ENCODE results near the gene SLC35A4.
"Not testable (repeated sequence)": the region's sequence is repeated elsewhere in the genome, so short reads cannot be mapped to it uniquely, and the experiment has no call there.

The SLC35A4 gene

DNA sequence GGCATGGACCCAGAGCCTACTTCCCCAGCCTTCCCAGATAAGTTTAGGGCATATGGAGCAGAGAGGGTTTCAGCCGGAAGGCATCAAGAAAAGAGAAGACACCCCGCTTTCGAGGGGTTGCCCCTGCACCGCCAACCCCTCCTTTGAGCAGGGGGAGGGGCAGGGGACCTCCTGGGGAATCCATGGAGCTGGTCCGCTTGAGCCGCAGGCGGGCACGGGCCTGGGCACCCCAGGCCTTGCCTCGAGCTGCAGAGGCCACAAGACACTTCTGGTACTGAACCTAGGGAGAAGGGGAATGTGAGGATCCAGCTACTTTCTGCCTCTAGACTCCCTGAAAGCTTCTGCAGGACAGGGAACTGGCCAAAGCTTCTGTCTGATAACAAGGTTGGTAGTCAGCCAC lies 6.1 kb upstream of the SLC35A4 start:
- DNase-seq: no peak

DNA sequence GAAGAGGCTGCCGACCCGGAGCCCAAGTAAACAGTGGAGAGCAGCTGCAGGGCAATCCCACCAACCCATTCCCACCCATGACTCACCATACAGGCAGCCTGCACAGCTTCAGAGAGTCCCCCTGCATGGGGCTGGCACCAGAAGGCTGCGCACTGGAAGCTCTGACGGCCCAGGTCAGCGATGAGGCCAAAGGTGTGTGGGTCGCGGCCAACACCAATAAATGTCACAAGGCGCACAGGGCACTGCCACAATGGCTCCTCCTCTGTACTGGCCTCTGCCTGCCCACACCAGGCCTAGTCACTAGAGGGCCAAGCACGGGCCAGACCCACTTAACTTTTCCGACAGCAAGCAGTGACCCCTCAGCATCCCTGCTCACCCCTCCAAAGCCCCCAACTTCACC lies 4.4 kb upstream of the SLC35A4 start:
- DNase-seq: no peak

DNA sequence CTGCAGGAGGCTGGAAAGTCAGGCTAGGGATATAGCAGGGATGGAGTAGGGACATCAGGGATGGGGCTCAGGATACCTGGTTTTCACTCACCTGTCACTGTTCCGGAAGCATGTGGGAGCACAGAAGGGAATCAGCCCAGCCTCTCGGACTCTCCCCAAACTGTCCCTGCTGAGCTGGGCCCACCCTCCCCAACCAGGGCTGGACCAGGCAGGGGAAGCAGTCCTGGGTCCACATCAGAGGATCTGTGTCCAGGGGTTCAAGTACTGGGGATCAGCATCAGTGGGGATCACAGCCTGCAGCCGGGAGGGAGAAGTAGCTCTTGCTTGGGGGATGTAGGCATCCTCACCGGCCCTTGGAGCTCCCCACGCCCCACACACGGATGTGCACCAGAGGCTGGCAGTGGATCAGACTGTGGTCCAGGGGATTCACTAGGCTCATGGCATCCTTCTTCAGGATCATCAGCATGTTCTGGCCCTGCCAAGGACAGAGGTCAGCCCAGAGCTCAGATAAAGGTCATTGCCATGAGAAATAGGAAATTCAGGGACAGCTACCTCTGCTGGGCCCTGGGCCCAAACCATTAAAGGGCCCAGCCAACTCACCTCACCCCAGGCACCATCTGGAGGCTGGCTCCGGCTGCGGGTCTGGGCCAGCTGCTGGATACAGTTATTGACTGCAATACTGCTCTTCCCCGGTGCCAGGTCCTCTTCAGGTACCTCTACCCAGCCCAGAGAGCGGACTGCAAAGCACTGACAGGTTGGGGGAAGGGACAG lies 2.7 kb upstream of the SLC35A4 start:
- no peak for DNase-seq

DNA sequence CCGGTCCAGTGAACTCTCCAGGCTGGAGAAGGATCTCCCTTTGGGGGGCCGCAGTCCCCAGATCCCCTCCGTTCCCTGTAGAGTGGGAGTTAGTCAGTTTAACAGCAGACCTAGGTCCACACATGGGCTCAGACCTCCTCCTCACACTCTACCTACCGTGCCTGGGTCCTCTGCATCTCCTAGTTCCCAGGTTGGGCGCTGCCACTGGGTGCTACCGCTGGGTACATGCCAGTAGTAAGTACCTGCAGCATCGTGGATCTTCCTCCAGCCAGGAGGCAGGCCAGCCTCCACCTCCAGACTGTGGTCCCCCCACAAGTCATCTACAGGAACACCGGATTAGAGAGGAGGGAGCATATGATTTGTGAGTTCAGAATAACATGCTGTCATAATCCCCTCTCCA lies 1.0 kb upstream of the SLC35A4 start:
- peak in 1 of 6 experiments; percentile 29 for DNase-seq

DNA sequence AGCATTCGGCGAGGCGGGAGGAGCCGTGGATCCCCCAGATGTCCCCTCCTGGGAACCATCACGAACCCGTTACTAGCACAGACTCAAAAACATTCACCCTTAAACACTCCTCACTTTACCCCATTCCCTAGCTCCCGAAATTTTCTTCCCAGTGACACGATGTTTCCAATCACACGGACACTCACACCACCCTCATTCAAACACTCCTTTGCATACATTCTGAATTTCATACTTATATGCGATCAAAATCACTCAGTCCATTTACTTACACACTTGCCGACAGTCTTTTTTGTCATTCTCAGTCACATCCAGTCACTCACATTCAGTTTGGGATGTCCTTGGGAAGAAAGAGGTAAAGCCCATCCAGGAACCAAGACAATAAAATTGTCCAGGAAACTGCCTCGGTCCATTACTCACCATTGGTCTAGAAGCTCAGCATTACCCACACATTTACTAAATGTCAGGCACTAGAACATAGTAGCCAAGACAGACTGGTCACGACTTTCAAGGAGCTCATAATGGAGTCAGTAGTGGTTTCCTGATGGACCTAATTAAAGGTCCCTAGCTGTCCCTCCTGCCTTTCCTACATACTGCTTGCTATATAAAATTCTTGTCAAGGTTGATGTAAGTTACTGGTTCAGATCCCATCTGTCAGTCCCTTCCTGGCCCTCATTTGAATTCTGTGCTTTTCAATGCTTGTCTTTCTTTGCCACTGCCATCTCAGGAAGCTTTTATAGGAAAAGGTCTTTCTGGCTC lies 574 bp downstream of the SLC35A4 start:
- DNase-seq: no peak

DNA sequence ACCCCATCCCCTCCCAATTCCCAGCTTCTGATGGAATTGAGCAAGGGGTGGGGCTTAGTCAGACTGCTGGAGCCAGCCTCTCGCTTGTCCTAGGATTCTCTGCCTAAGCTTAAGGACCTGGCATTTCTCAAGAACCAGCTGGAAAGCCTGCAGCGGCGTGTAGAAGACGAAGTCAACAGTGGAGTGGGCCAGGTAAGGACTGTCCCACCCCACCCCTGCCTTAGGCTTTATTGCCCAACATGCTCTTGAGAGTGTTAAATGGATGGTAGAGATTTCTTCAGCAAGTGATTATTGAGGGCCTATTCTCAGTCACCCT lies 1.1 kb downstream of the SLC35A4 start:
- no peak for DNase-seq

DNA sequence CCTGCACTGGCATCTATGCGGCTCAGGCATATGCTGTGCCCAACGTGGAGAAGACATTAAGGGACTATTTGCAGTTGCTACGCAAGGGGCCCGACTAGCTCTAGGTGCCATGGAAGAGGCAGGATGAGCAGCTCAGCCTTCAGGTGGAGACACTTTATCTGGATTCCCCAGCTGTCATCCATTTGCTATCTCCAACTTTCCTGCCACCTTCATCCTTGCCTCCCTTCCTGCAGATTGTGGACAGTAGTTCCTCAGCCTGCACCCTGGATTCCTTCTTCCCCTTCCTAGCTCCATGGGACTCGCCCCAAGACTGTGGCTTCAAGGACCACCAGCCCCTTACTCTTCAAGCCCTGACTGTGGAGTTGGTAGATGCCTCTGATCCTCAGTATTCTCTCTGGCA lies 2.0 kb downstream of the SLC35A4 start:
- no peak for DNase-seq

DNA sequence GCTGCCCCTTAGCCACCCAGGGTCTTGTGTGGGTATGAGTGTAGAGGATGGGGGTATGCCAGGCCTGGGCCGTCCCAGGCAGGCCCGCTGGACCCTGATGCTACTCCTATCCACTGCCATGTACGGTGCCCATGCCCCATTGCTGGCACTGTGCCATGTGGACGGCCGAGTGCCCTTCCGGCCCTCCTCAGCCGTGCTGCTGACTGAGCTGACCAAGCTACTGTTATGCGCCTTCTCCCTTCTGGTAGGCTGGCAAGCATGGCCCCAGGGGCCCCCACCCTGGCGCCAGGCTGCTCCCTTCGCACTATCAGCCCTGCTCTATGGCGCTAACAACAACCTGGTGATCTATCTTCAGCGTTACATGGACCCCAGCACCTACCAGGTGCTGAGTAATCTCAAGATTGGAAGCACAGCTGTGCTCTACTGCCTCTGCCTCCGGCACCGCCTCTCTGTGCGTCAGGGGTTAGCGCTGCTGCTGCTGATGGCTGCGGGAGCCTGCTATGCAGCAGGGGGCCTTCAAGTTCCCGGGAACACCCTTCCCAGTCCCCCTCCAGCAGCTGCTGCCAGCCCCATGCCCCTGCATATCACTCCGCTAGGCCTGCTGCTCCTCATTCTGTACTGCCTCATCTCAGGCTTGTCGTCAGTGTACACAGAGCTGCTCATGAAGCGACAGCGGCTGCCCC lies 2.6 kb downstream of the SLC35A4 start:
- DNase-seq: no peak

DNA sequence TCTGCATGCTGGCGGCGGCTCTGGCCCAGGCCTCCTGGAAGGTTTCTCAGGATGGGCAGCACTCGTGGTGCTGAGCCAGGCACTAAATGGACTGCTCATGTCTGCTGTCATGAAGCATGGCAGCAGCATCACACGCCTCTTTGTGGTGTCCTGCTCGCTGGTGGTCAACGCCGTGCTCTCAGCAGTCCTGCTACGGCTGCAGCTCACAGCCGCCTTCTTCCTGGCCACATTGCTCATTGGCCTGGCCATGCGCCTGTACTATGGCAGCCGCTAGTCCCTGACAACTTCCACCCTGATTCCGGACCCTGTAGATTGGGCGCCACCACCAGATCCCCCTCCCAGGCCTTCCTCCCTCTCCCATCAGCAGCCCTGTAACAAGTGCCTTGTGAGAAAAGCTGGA lies 3.2 kb downstream of the SLC35A4 start:
- DNase-seq: no peak

DNA sequence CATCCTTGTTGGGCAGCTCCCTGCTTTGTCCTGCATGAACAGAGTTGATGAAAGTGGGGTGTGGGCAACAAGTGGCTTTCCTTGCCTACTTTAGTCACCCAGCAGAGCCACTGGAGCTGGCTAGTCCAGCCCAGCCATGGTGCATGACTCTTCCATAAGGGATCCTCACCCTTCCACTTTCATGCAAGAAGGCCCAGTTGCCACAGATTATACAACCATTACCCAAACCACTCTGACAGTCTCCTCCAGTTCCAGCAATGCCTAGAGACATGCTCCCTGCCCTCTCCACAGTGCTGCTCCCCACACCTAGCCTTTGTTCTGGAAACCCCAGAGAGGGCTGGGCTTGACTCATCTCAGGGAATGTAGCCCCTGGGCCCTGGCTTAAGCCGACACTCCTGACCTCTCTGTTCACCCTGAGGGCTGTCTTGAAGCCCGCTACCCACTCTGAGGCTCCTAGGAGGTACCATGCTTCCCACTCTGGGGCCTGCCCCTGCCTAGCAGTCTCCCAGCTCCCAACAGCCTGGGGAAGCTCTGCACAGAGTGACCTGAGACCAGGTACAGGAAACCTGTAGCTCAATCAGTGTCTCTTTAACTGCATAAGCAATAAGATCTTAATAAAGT lies 3.9 kb downstream of the SLC35A4 start:
- DNase-seq: no peak

DNA sequence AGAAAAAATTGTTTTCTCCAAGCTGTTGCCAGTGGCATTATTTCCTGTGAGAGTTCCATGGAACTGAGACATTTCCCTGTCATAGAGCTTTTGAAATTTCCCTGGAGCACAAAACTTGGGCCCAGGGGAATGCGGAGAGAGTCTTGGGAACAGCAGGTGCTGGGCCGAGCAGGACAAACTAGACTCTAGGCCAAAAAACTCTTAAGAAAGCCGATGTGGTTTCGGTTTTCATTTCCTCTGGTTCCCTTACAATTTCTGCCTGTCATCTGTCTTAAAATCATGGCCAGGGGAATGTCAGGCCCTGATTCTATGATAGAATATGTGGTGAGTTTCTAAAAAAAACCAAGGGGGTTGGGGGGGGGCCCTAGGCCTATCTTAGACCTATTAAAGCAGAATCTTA lies 4.6 kb downstream of the SLC35A4 start:
- peak in 1 of 6 experiments; percentile 11 for DNase-seq

DNA sequence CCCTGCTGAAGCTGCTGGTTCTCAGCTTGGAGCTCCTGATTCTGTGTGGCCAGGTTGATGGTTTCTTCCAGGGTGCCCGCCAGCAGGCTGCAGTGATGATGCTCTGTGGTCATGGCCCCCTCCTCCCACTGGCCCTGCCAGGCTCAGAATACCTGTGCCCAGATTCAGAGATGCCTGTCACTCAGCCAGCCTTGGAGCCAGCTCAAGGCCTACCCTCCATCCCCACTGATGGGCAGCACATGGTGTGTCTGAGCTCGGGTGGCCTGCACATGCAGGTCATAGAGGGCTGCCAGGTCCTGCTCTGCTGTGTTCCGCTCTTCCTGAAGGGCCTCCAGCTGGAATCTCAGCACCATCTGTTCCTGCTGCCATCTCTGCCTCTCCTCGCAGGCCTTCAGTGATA lies 5.4 kb downstream of the SLC35A4 start:
- DNase-seq: no peak

DNA sequence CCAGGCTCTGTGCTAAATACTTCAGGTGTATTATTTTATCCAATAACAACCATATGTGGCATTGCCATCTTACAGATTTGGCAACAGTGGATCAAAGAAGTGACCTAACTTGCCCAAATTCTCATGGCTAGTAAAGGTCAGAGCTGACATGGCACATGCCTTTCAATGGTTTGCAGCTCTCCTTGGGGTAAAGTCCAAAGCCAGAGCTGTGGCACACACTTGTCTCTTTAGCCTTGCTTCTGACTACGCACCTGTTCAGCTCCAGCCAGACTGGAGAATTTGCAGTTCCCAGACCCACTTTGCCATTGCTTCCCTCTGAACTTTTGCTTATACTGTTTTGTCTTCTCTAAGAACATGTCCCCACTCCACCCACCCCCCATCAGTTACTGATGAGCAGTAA lies 5.9 kb downstream of the SLC35A4 start:
- DNase-seq: no peak

DNA sequence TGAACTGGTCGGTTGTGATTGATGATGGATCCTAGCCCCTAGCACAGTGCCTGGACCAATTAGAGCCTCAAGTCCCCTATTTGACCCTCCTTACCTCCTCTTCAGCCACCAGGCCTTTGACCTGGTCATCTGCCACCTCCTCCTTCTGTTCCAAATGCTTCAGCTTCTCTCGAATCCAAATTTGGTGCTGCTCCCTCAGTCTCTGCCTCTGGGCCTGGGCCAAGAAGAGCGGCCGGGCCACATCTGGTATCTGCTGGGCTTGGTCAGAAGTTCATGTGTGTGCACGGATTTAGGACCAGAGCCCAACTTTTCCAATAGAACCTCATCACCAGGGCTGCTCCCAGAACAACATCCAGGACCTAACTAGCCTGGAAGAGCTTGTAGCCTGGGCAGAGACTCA lies 6.5 kb downstream of the SLC35A4 start:
- DNase-seq: no peak

DNA sequence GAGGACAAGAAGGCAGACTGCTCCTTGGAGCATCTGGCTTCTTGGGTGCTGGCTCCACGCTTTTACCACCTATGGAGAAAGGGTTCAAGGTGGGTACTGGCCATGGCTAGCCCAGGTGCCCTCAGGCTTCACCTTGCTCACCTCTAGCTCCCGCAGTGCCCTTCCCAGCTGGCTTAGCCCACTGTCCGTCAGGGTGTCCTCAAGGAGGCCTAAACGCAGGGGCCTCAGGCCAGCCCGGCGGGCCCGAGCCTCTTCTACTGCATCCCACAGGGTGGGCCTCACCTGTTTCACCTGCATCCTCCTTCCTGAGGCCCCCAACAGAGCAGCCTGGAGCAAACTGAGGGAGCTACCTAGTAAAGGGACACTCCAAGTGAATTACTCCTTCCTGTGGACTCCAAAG lies 9.1 kb downstream of the SLC35A4 start:
- DNase-seq: no peak

DNA sequence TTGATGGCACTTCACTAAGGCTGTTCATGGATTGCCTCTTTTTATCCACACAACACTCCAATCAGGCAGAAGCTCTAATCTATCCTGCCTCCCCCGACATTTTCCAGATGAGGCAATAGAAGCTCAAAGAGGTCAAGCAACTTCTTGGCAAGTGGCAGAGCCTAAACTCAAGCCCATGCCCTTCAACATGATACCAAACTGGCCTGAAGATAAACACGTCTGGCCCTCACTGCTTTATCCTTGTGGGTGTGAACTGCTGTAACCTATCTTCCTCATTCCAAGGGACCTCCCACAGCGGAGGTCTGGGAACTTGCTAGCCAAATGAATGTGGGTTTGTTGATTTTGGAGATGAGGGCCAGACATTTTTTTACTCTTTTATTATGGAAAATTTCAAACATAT lies 9.5 kb downstream of the SLC35A4 start:
- DNase-seq: no peak

DNA sequence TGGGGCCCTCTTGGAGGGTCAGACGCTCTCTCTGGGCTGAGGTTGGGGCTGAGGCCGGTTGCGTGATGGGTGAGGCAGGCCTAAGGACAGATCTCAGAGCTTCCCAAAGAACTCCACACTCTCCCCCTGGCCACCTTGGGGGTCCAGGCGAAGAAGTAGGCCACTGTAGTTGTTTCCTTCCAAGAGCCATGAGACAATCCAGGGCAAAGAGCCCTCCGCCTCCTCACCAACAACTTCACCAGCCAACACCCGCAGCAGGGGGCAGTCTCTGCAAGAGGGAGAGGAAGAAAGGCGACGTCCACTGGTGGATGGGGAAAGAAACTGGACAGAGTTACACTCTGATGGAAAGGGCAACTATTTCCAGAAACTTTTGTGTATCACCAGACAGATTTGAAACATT lies 10.7 kb downstream of the SLC35A4 start:
- no peak for DNase-seq

DNA sequence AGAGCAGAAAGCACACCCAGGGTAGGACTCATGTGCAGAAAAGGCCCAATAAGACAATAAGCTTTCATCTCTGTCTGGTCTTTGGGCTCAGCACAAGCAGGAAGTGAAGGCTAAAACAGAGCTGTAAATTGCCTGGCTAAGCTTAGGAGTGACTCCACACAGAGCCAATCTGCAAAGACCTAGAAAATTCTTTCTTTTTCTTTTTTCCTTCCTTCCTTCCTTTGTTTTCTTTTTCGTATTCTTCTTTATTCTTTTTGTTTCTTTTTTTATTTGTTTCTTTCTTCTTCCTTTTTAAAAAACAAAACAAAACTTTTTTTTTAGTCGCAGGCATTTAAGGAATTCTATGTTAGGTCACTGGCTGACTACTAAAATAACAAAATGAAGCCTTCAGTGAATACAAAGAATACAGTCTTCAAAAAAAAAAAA lies 12.2 kb downstream of the SLC35A4 start:
- peak in 2 of 6 experiments; percentile 9 to 13 for DNase-seq

DNA sequence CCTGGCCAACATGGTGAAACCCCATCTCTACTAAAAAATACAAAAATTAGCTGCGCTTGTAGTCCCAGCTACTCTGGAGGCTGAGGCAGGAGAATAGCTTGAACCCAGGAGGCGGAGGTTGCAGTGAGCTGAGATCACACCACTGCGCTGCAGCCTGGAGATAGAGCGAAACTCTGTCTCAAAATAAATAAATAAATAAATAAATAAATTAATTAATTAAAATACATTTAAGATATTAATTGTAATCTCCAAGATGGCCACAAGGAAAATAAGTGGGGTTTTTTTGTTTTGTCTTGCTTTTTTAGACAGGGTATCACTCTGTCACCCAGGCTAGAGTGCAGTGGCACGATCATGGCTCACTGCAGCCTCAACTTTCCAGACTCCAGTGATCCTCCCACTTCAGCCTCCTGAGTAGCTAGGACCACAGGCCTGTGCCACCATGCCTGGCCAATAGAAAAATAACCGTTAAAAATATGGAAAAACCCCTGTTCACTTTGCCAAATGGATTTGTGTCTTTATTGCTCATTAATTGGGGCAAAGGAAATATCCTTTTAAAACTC lies 14.6 kb downstream of the SLC35A4 start:
- not testable (repeated sequence) for DNase-seq

DNA sequence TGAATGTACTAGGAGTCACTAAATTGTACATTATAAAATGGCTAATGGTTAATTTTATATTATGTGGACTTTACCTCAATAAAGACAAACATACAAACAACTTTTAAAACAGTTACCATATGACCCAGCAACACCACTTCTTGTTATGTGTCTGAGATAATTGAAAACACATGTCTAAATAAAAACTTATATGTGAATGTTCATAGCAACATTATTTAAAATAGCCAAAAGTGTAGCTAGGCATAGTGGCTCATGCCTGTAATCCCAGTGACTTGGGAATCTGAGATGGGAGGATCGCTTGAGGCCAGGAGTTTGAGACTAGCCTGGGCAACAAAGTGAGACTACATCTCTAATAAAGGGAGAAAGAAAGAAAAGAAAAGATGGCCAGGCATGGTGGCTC lies 22.9 kb downstream of the SLC35A4 start:
- DNase-seq: no peak

DNA sequence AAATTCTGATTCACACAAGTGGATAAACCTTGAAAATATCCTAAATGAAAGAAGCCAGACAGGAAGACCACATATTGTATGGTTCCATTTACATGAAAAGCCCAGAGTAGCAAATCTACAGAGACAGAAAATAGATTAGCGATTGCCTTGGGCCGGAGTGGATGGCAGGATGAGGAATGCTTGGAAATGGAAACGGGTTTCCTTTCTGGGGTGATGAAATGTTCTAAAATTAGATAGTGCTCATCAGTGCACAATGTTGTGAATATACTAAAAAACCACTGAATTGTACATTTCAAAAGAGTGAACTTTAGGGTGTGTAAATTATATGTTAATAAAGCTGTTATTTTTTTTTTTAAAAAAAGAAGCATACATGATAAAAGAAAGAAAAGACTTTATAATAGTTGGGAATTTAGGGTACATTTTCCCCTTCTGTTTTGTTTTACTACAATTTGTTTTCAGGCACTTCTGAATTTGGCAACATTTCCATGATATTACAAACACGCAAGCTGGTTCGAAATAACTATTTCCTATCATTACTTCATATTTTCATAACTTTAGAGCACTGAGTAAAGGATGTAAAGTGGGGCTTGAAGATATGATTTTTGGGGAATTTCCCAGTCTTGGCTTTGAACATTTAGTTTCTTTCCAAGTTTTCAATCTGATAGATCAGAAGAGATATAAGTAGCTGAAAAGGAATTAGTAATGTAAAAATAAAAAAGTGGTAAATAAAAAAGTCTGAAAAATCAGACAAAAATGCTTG lies 23.9 kb downstream of the SLC35A4 start:
- no peak for DNase-seq

DNA sequence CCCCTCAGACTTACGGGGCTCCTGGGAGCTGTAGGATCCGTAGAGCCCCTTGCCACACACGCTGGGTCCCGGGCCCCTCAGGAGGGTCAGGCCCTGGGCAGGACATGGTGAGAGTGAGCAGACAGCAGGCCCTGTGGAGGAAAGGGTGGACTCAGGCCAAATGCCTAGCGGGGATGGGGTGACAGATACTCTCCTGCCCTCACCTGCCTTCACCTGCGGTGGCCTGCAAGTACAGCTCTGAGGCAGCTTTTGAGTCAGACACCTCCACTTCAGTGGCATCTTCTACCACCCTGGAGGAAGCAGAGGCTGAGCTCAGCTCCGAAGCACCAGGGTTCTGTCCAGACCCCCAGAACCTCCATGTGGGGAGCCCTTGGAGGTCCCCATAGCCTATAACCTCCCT lies 26.2 kb downstream of the SLC35A4 start:
- no peak for DNase-seq
